ENCODE results near the gene LINGO3. TPM values are rescaled to one million over a fixed set of nuclear protein-coding genes. Genes with fewer than 3 reads are reported as not detected.

The LINGO3 gene
- total RNA-seq, 2 donors from 2014 or later: not detected

GRCh38 chr19:2320939-2321338 is 13.0 kb upstream of the LINGO3 start:
- WGBS, 2 donors: 80 to 90% methylated on average over 11 to 12 of the region's 12 CpGs
- Histone ChIP-seq H3K27ac (no peak overlapping the region), H3K36me3 (replicated peaks in 1 of 2; ENCODE audit: insufficient read depth in 1 of 2, low read depth in 2 of 2) (peaks cover 0 to 2% of the 10 kb centered on the region in 2 donors), H3K27me3 (no peaks in the 10 kb centered on the region), H3K4me1 (no peaks in the 10 kb centered on the region), H3K9me3 (no peaks in the 10 kb centered on the region), H3K4me3 (no peak overlapping the region)
- intact Hi-C loops (cut with DNase I): no loop called here
- ATAC-seq (no peak), DNase-seq (no peak)
- TF ChIP-seq CTCF (IDR thresholded peaks at IDR 0.05) (no peak), POLR2A (IDR thresholded peaks at IDR 0.05) (no peak)

- DNase-seq: no peak
- Histone ChIP-seq H3K27me3 (no peaks in the 10 kb centered on the region), H3K4me1 (no peaks in the 10 kb centered on the region), H3K27ac (no peak overlapping the region), H3K36me3 (replicated peaks in 1 of 2; ENCODE audit: insufficient read depth in 1 of 2, low read depth in 2 of 2) (peaks cover 0 to 2% of the 10 kb centered on the region in 2 donors), H3K4me3 (no peak overlapping the region), H3K9me3 (no peaks in the 10 kb centered on the region)
- 78% methylated on average over 9 to 12 of the region's 12 CpGs for WGBS, 2 donors
- ATAC-seq: no peak
- no peak for TF ChIP-seq POLR2A (IDR thresholded peaks at IDR 0.05)
- TF ChIP-seq CTCF (IDR thresholded peaks at IDR 0.05): no peak
- intact Hi-C loops (cut with DNase I): no loop called here
Observed at GRCh38 chr19:2320049-2320448, 12.1 kb upstream of the LINGO3 start.

GRCh38 chr19:2319551-2319950 is 11.6 kb upstream of the LINGO3 start:
- no peak for TF ChIP-seq CTCF (IDR thresholded peaks at IDR 0.05)
- TF ChIP-seq POLR2A (IDR thresholded peaks at IDR 0.05): no peak
- Histone ChIP-seq H3K36me3 (replicated peaks in 1 of 2; ENCODE audit: insufficient read depth in 1 of 2, low read depth in 2 of 2) (peaks cover 0 to 2% of the 10 kb centered on the region in 2 donors), H3K27ac (no peak overlapping the region), H3K4me1 (no peaks in the 10 kb centered on the region), H3K4me3 (no peak overlapping the region), H3K27me3 (no peaks in the 10 kb centered on the region), H3K9me3 (no peaks in the 10 kb centered on the region)
- DNase-seq (no peak), ATAC-seq (no peak)
- intact Hi-C loops (cut with DNase I): no loop called here
- 81 to 96% methylated on average over 11 to 12 of the region's 20 CpGs for whole genome bisulfite sequencing, 2 donors

GRCh38 chr19:2318923-2319322 is 11.0 kb upstream of the LINGO3 start:
- WGBS, 2 donors: 88% methylated on average over 4 to 6 of the region's 6 CpGs
- TF ChIP-seq CTCF (IDR thresholded peaks at IDR 0.05): no peak
- no peak for TF ChIP-seq POLR2A (IDR thresholded peaks at IDR 0.05)
- H3K27me3 ChIP-seq: no peaks in the 10 kb centered on the region
- H3K36me3 ChIP-seq (replicated peaks in 1 of 2; ENCODE audit: insufficient read depth in 1 of 2, low read depth in 2 of 2): peaks cover 0 to 2% of the 10 kb centered on the region in 2 donors
- intact Hi-C loops (cut with DNase I): no loop called here
- no peak overlapping the region for H3K27ac ChIP-seq
- DNase-seq: no peak
- no peaks in the 10 kb centered on the region for H3K4me1 ChIP-seq
- no peaks in the 10 kb centered on the region for H3K9me3 ChIP-seq
- H3K4me3 ChIP-seq: no peak overlapping the region
- no peak for ATAC-seq

GRCh38 chr19:2317756-2318155 is 9.8 kb upstream of the LINGO3 start:
- intact Hi-C loops (cut with DNase I): no loop called here
- Histone ChIP-seq H3K4me3 (no peak overlapping the region), H3K27ac (no peak overlapping the region), H3K9me3 (no peaks in the 10 kb centered on the region), H3K4me1 (no peaks in the 10 kb centered on the region), H3K27me3 (no peaks in the 10 kb centered on the region), H3K36me3 (replicated peaks in 1 of 2; ENCODE audit: insufficient read depth in 1 of 2, low read depth in 2 of 2) (no peaks in the 10 kb centered on the region)
- ATAC-seq: no peak
- 81 to 85% methylated on average over 9 to 25 of the region's 25 CpGs for WGBS, 2 donors
- DNase-seq: no peak
- TF ChIP-seq CTCF (IDR thresholded peaks at IDR 0.05) (no peak), POLR2A (IDR thresholded peaks at IDR 0.05) (no peak)
